ENCODE data around the gene ARL8A. TPM values are rescaled to one million over a fixed set of nuclear protein-coding genes. Genes with fewer than 3 reads are reported as not detected.

The ARL8A gene
- polyA plus RNA-seq, 3 donors, result 12.4 to 123 (median 14.8) TPM

GRCh38 chr1:202101184-202101583, 43.4 kb downstream of the ARL8A start:
- Histone ChIP-seq H3K4me2 (replicated peaks; ENCODE audit: extremely low read depth, low read length, poor library complexity, severe bottlenecking) (no peak overlapping the region), H3K36me3 (replicated peaks in 1 of 2; ENCODE audit: control insufficient read depth in 1 of 2, insufficient read depth in 2 of 2, low read length in 2 of 2) (no peaks in the 10 kb centered on the region), H4K20me1 (ENCODE audit: insufficient read depth, low read length) (no peaks in the 10 kb centered on the region), H3K79me2 (ENCODE audit: insufficient read depth, low read length) (no peaks in the 10 kb centered on the region), H3K27me3 (ENCODE audit: control insufficient read depth in 2 of 2, insufficient read depth in 2 of 2, low read length in 2 of 2) (no peaks in the 10 kb centered on the region), H3K27ac (ENCODE audit: low read depth in 1 of 2, low read length in 2 of 2) (no peak overlapping the region), H3K9ac (ENCODE audit: insufficient read depth, low read length, poor library complexity, severe bottlenecking) (no peak overlapping the region), H3K4me1 (ENCODE audit: control insufficient read depth in 1 of 2, insufficient read depth in 2 of 2, low read length in 2 of 2) (peaks cover 0 to 4% of the 10 kb centered on the region in 2 donors), H2AFZ (ENCODE audit: insufficient read depth, low read depth, low read length, poor library complexity, severe bottlenecking) (no peak overlapping the region), H3K9me3 (replicated peaks in 1 of 2; ENCODE audit: control insufficient read depth in 1 of 2, insufficient read depth in 1 of 2, low read length in 2 of 2) (no peaks in the 10 kb centered on the region), H3K4me3 (replicated peaks in 1 of 3; ENCODE audit: low read depth in 2 of 3, low read length in 3 of 3) (no peak overlapping the region)
- intact Hi-C loops (cut with micrococcal nuclease), result no loop called here
- no peak for TF ChIP-seq CTCF (IDR thresholded peaks at IDR 0.05)
- no peak for DNase-seq
- peak overlapping the region in 1 of 7 donors; percentile 6 for H3K27ac Mint-ChIP-seq
- H3K9me3 Mint-ChIP-seq, result no peaks in the 10 kb centered on the region
- WGBS (ENCODE audit: insufficient coverage), result 45% methylated on average over 1 of the region's 4 CpGs
- no peak overlapping the region for H3K4me3 Mint-ChIP-seq
- peaks cover 0 to 6% (median 2%) of the 10 kb centered on the region in 3 donors for H3K27me3 Mint-ChIP-seq (ENCODE audit: low read depth in 3 of 3)
- no peaks in the 10 kb centered on the region for H3K4me1 Mint-ChIP-seq
- H3K36me3 Mint-ChIP-seq, result no peaks in the 10 kb centered on the region

- Mint-ChIP-seq H3K4me3 (no peak overlapping the region), H3K27me3 (ENCODE audit: low read depth in 3 of 3) (peaks cover 3 to 10% (median 8%) of the 10 kb centered on the region in 3 donors), H3K27ac (peak overlapping the region in 1 of 7 donors; percentile 3), H3K9me3 (peaks cover 0 to 1% (median 0%) of the 10 kb centered on the region in 7 donors), H3K4me1 (no peaks in the 10 kb centered on the region), H3K36me3 (no peaks in the 10 kb centered on the region)
- H3K4me2 ChIP-seq (replicated peaks; ENCODE audit: extremely low read depth, low read length, poor library complexity, severe bottlenecking), result no peak overlapping the region
- no peak overlapping the region for H3K4me3 ChIP-seq (replicated peaks in 1 of 3; ENCODE audit: low read depth in 2 of 3, low read length in 3 of 3)
- H3K79me2 ChIP-seq (ENCODE audit: insufficient read depth, low read length), result no peaks in the 10 kb centered on the region
- H3K27ac ChIP-seq (ENCODE audit: low read depth in 1 of 2, low read length in 2 of 2), result no peak overlapping the region
- no peak for DNase-seq
- H4K20me1 ChIP-seq (ENCODE audit: insufficient read depth, low read length), result no peaks in the 10 kb centered on the region
- no peaks in the 10 kb centered on the region for H3K27me3 ChIP-seq (ENCODE audit: control insufficient read depth in 2 of 2, insufficient read depth in 2 of 2, low read length in 2 of 2)
- no peak overlapping the region for H3K9ac ChIP-seq (ENCODE audit: insufficient read depth, low read length, poor library complexity, severe bottlenecking)
- H2AFZ ChIP-seq (ENCODE audit: insufficient read depth, low read depth, low read length, poor library complexity, severe bottlenecking), result no peak overlapping the region
- intact Hi-C loops (cut with micrococcal nuclease), result no loop called here
- WGBS (ENCODE audit: insufficient coverage), result 99% methylated on average over 4 of the region's 6 CpGs
- H3K9me3 ChIP-seq (replicated peaks in 1 of 2; ENCODE audit: control insufficient read depth in 1 of 2, insufficient read depth in 1 of 2, low read length in 2 of 2), result no peaks in the 10 kb centered on the region
- H3K4me1 ChIP-seq (ENCODE audit: control insufficient read depth in 1 of 2, insufficient read depth in 2 of 2, low read length in 2 of 2), result no peaks in the 10 kb centered on the region
- TF ChIP-seq CTCF (IDR thresholded peaks at IDR 0.05), result no peak
- no peaks in the 10 kb centered on the region for H3K36me3 ChIP-seq (replicated peaks in 1 of 2; ENCODE audit: control insufficient read depth in 1 of 2, insufficient read depth in 2 of 2, low read length in 2 of 2)
Observed at GRCh38 chr1:202093858-202094257, 50.7 kb downstream of the ARL8A start.

All from CD14-positive monocyte (primary cell).